BJ (cell line): ENCODE results near the gene ALAS1. TPM values are rescaled to one million over a fixed set of nuclear protein-coding genes. Genes with fewer than 3 reads are reported as not detected.
"Not testable (repeated sequence)": the region's sequence is repeated elsewhere in the genome, so short reads cannot be mapped to it uniquely, and the experiment has no call there.

Experiments used
- CTCF ChIA-PET: fragments of 350-600 bp; formaldehyde crosslinking; extraction: SDS; loops from one replicate; lab custom pipeline; 2021; ENCODE audit warnings: antibody characterized with exemption, inconsistent platforms; lab: Yijun Ruan, JAX
- POLR2A ChIA-PET: fragments of 300-600 bp; sonication (Branson Sonifier 250); formaldehyde crosslinking; extraction: SDS; loops from one replicate; lab custom pipeline; 2021; ENCODE audit warnings: antibody characterized with exemption; lab: Charles Lee
- DNase-seq: peaks from one replicate; pipeline ENCODE4 v3.0.0-alpha.2; 2011; ENCODE audit warnings: low read depth
- H3K27me3 ChIP-seq: 2 replicates; pipeline ENCODE4 v1.6.0; 2011; ENCODE audit warnings: low read length; ENCODE audit not compliant: control insufficient read depth, insufficient read depth
- H3K36me3 ChIP-seq: 2 replicates; pipeline ENCODE4 v1.5.1; 2011; ENCODE audit warnings: low read length; ENCODE audit not compliant: control insufficient read depth, insufficient read depth
- H3K4me3 ChIP-seq: 2 replicates; pipeline ENCODE4 v1.5.1; 2011; ENCODE audit warnings: low read depth, mild to moderate bottlenecking, control low read depth, low read length
- CTCF ChIP-seq: IDR thresholded peaks from 2 replicates; pipeline ENCODE4 v1.5.1; 2011; ENCODE audit warnings: low read depth, mild to moderate bottlenecking, control low read depth, inconsistent platforms, low read length, moderate library complexity; ENCODE audit not compliant: insufficient read depth
- polyA minus RNA-seq: library from RNA; depleted of rRNA, polyadenylated mRNA; stranded (reverse); fragments of >200 nt; gene quantifications from 2 replicates; pipeline ENCODE4 v1.2.3, GENCODE V29; 2011; rRNA and poly(A)+ RNA removed
- polyA plus RNA-seq: library from polyadenylated mRNA; depleted of rRNA; stranded (reverse); fragments of >200 nt; gene quantifications from 2 replicates; pipeline ENCODE4 v1.2.3, GENCODE V29; 2011; rRNA removed

The ALAS1 gene
- polyA plus RNA-seq: 35.7 and 51.7 TPM in 2 replicates
- 28.5 and 59.6 TPM in 2 replicates for polyA minus RNA-seq

- Histone ChIP-seq H3K36me3 (peaks cover 10% of the 10 kb centered on the region), H3K4me3 (peak within 1 kb of the TSS; percentile 95), H3K27me3 (no peaks in the 10 kb centered on the region)
- ChIA-PET CTCF (interaction anchor here (1.0 to 1.9 kb wide), 4 partner anchors 9 to 41 kb away, joined by 4 to 7 read pairs (median 4); partner anchors contain the start of gene TWF2), POLR2A (no interaction called here)
- TF ChIP-seq CTCF: 0 out of 2 replicates have a peak, but pooled peaks have one; percentile 17
- peak; percentile 47 for DNase-seq
Measured at GRCh38 chr3:52197842-52198625, at the start of gene ALAS1. Gene ALAS1 (plus strand): TSS chr3:52198160. CDS start chr3:52199242, 1,082 bp downstream.

GRCh38 chr3:52149021-52149420 is 48.9 kb upstream of the ALAS1 start:
- DNase-seq: no peak
- no peak for TF ChIP-seq CTCF
- ChIA-PET POLR2A (no interaction called here), CTCF (interaction anchor here (1.2 to 19.8 kb wide), 5 partner anchors 26 to 208 kb away, joined by 3 to 356 read pairs (median 6); partner anchors contain the start of gene RRP9)
- peaks cover 5% of the 10 kb centered on the region for H3K36me3 ChIP-seq
- no peak overlapping the region for H3K4me3 ChIP-seq
- H3K27me3 ChIP-seq: no peaks in the 10 kb centered on the region

- no peak for TF ChIP-seq CTCF
- H3K27me3 ChIP-seq: no peaks in the 10 kb centered on the region
- POLR2A ChIA-PET: no interaction called here
- CTCF ChIA-PET: interaction anchor here (1.0 to 19.8 kb wide), 3 partner anchors 97 to 147 kb away, joined by 3 to 356 read pairs (median 6); no protein-coding TSS in a partner anchor
- H3K36me3 ChIP-seq: peaks cover 5% of the 10 kb centered on the region
- no peak for DNase-seq
- no peak overlapping the region for H3K4me3 ChIP-seq
Measured at GRCh38 chr3:52149726-52150125, 48.2 kb upstream of the ALAS1 start.

- H3K27me3 ChIP-seq: no peaks in the 10 kb centered on the region
- TF ChIP-seq CTCF: no peak
- CTCF ChIA-PET: interaction anchor here (0.8 to 19.8 kb wide), 4 partner anchors 28 to 147 kb away, joined by 3 to 356 read pairs (median 3); no protein-coding TSS in a partner anchor
- H3K4me3 ChIP-seq: no peak overlapping the region
- POLR2A ChIA-PET: no interaction called here
- DNase-seq: no peak
- peaks cover 5% of the 10 kb centered on the region for H3K36me3 ChIP-seq
Measured at GRCh38 chr3:52150357-52150756, 47.6 kb upstream of the ALAS1 start.

- Histone ChIP-seq H3K27me3 (no peaks in the 10 kb centered on the region), H3K4me3 (no peak overlapping the region), H3K36me3 (peaks cover 3% of the 10 kb centered on the region)
- no peak for TF ChIP-seq CTCF
- CTCF ChIA-PET: interaction anchor here (0.8 to 19.8 kb wide), 4 partner anchors 29 to 148 kb away, joined by 3 to 356 read pairs (median 3); no protein-coding TSS in a partner anchor
- no peak for DNase-seq
- POLR2A ChIA-PET: no interaction called here
Measured at GRCh38 chr3:52150860-52151259, 47.1 kb upstream of the ALAS1 start.

- H3K36me3 ChIP-seq, H3K27me3 ChIP-seq, H3K4me3 ChIP-seq, POLR2A ChIA-PET, DNase-seq: not testable (repeated sequence)
- CTCF ChIA-PET: interaction anchor here (1.2 to 19.8 kb wide), 2 partner anchors 9 to 149 kb away, joined by 3 to 356 read pairs; no protein-coding TSS in a partner anchor
Measured at GRCh38 chr3:52151991-52152390, 46.0 kb upstream of the ALAS1 start.
